GM19372 (cell line): Measurements from ENCODE around the gene KXD1.
"Not testable (repeated sequence)": the region's sequence is repeated elsewhere in the genome, so short reads cannot be mapped to it uniquely, and the experiment has no call there.

Experiments
- ATAC-seq: cut with Tn5 transposase; IDR thresholded peaks from one replicate; pipeline ENCODE4 v1.9.1; 2021; ENCODE audit warnings: mild to moderate bottlenecking, low read depth, moderate library complexity; ENCODE audit not compliant: unreplicated experiment

KXD1 gene

GRCh38 chr19:18576383-18576782 is 18.7 kb downstream of the KXD1 start:
- ATAC-seq: no peak

DNA sequence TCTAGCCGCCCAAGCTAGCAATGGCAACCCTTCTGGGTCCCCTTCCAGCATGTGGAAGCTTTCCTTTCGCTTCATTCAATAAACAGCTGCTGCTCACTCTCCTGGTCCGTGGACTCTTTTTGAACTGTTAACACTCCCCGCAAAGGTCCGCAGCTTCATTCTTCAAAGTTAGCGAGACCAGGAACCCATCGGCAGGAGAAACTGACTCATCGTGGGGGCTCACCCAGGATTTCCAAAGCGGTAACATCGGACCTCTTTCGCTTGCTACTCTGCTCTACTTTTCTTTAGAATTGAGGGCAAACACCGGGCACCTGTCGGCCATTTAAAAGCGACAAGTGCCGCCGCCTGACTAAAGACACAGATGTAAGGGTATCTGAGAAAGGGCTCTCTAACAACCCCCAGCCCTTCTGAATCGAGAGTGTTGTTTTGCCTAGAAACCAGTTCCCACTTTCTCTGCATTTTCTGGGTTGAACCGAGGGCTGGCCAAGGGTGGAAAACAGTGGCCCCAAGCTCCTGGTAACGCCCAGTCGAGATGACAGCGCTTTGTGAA is 19.8 kb downstream of the KXD1 start:
- no peak for ATAC-seq

DNA sequence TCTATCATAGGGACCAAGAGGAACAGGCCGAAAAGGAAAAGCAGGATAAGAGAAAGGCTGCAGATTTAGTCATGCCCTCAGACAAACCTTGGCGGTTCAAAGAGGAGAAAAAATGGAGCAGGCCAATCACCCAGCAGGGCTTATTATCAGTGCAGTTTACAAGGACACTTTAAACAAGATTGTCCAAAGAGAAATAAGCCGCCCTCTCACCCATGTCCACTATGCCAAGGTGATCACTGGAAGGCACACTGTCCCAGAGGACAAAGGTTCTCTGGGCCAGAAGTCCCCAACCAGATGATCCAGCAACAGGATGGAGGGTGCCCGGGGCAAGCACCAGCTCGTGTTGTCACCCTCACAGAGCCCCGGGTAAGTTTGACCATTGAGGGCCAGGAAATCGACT is 22.6 kb downstream of the KXD1 start:
- no peak for ATAC-seq

DNA sequence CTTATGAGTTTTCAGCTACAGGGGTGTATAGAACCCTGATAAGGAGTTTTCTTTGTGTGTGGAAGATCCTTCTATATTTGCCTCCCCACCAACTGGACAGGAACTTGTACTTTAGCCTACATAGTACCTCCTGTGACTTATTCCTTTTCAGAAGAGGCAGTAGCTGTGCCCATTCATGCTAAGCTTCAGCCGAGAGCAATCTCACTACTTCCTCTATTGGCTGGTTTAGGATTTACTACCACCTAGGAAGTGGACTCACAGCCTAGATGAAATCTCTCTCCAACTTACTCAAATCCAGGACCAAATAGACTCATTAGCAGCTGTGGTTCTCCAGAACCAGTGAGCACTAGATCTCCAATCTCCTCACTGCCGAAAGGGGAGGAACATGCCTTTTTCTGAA is 28.6 kb downstream of the KXD1 start:
- ATAC-seq: no peak

DNA sequence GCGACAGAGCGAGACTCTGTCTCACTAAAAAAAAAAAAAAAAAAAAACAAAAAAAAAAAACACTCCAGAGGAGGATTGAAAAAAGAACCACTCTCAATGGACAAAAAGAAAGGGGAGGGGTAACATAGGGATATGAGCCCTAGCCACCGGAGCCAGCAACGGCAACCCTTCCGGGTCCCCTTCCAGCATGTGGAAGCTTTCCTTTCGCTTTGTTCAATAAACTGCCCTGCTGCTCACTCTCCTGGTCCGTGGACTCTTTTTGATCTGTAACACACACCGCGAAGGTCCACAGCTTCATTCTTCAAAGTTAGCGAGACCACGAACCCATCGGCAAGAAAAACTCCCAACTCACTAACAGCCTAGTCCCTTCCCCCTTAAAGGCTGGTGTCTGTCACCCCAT is 29.9 kb downstream of the KXD1 start:
- no peak for ATAC-seq

DNA sequence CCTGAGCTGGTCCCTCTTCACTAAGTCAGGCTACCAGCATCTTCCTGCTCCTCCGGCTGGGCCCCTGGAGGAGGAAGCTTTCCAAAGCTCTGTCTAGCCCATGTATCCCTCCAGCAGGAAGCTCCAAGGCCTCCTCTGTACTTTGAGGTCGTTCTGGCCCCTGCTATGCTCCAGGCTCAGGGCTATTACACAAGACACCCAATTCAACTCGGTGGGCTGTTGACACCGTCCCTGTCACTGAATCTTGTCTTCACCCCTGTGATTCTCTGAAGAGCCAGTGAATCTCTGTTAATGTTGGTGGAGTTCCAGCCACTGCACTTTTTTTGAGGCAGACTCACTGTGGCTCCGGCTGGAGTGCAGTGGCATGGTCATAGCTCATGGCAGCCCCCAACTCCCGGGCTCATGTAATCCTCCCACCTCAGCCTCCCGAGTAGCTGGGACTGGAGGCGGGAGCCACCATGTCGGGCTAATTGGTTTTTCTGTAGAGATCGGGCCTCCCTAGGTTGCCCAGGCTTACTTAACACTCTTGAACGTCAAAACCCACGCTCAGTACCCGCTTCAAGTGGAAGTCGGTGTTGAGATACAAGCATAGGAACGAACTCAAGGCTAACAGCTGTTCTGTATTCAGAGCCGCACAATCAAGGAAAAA is 30.4 kb downstream of the KXD1 start:
- no peak for ATAC-seq

DNA sequence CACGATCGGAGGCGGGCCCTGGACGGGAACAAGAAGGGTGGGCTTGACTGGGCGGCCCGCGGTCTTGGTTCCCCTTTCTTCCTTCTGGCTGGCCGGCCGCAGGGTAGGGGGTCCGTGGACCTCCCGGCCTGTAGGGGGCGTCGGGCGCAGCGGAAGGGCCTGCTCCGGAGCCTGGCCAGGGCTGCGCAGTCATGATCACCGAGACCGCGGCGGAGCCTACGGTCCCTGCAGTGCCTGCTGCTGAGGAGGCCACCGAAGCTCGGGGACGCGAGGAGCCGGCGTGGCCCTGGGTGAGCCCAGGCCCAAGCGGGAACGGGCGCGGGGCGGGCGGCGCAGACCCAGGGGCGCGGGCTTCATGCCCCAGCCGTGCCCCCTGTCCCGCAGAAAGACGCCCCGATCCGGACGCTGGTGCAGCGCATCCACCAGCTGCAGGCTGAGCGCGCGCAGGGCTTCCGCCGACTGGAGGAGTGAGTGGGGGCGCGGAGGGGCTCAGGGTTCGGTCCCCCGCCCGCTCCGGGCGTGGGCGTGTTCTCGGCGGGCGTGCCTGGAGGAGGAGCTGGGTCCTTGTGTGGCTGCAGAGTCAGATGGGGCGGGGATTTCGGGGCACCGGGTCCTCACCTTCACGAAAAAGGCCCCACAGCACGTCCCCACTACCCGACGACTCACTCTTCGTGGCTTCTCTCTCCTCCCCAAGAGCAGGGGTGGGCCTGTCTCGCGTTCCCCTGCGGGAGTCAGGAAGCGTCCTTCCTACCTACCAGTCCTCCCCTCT is 31.1 kb downstream of the KXD1 start, which contains the start of gene REX1BD:
REX1BD (plus strand) TSS at position 188 of the 769 bp plus-strand sequence; CDS start at position 192, 4 bp downstream.
- ATAC-seq: peak; percentile 73

DNA sequence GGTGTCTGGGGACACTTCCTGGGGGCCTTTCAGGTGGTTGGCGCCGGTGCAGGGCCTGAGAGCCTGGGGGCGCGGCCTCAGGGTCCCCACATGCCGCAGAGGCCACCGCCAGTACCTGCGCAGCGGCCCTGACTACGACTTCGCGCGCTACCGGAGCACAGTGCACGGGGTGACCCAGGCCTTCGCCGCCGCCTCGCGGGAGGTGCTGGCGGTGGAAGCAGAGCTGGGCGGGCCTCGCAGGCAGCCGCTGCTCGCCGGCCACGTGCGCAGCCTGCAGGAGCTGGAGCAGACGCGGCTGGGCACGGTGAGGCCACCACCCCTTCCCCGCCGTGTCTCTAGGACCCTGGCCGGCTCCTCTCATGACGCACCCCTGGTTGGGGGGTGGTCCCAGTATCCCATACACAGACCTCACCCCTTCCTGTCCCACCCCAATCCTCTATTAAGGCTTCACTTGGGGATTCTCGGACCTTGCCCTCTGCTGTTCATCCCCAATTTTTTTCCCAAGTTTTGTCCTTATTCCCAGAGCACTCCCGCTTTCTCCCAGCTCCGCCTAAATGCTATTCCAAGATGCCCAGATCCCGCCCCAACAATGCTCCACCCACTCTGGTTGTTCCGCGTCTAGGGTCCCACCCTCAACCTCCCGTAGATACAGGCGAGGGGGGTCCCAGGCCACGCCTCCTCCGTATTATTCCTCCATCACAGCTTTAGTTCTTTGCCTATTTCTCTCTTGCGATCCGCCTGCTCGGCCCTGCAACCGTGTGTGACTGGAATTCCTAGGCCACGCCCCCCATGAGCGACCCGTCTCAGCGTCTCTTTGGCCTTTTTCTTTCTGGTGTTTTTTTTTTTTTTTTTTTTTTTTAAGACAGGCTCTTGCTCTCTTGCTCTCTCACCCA is 32.0 kb downstream of the KXD1 start:
- peak; percentile 20 for ATAC-seq

GRCh38 chr19:18590273-18591272 is 32.9 kb downstream of the KXD1 start:
- ATAC-seq: no peak

GRCh38 chr19:18591735-18592385 is 34.2 kb downstream of the KXD1 start:
- no peak for ATAC-seq

DNA sequence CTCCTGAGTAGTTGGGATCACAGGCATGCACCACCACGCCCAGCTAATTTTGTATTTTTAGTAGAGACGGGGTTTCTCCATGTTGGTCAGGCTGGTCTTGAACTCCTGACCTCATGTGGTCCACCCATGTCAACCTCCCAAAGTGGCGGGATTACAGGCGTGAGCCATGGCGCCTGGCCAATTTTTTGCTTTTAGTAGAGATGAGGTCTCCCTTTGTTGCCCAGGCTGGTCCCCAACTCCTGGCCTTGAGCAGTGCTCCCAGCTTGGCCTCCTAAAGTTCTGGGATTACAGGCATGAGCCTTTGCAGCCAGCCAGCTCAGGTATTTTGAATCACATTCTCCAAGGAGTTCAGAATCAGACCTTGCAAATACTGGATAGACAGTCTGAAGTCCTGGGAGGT is 35.1 kb downstream of the KXD1 start:
- ATAC-seq: not testable (repeated sequence)

DNA sequence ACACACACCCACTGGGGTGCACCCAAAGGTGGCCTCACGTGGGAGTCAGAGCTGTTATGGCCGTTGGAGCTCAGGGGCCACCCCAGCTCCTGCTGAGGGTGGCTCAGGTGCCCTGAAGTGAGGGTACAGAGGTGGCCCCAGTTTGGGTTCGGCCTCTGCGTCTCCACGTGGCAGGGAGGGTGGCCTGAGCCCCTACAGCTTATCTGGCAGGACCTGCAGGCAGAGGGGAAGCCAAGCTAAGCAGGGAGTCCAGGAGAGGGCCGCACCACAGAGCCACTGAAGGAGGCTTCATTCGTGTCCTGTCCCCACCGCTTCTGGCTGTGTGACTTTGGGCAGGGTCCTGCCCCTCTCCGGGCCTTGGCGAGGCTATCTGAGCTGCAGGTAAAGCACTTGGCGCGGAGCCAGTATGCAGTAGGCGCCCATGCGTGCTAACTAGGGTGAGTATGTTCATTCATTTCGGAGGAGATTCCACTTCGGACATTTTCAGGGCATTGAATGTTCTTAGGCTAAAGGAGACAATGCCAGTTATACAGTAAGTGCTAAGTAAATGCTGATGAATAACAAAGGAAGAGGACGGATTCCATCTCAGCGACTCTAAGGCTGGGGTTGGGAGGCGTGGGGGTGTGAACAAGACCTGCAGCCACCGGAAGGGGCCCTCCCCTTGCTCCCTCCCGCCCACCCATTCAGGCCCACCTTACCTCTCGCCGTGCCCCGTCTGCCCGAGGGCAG is 35.9 kb downstream of the KXD1 start:
- ATAC-seq: no peak

- peak; percentile 76 for ATAC-seq
Observed at GRCh38 chr19:18594096-18594823, 36.6 kb downstream of the KXD1 start.

- no peak for ATAC-seq
Observed at GRCh38 chr19:18594824-18595373, 37.2 kb downstream of the KXD1 start.

DNA sequence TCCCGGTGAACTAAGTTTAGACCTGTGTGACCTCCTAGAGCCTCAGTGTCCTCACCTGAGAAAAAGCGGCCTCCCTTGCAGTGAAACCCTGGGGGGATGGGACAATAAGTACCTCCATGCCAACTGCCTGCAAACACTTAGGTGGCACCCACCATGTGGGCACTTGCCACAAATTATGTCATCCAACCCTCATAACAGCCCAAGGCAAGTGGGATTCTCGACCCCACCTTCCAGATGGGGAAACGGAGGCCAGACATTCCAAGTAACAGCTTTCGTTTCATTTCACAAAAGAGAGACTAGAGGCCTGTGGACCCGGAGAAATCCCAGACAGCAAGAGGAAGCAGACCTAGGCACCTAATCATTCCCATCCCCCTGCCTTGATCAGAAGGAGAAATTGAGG is 37.8 kb downstream of the KXD1 start:
- no peak for ATAC-seq

GRCh38 chr19:18596752-18597157 is 39.1 kb downstream of the KXD1 start:
- ATAC-seq: no peak
